NCI-H2081 treated with DMSO at 0.1 percent for 48 hours (cell line): Measurements from ENCODE around the gene PLOD3.

Experiments used
- DNase-seq: peaks from one replicate; lab custom pipeline; 2025; lab: John Stamatoyannopoulos, UW

Gene PLOD3

DNA sequence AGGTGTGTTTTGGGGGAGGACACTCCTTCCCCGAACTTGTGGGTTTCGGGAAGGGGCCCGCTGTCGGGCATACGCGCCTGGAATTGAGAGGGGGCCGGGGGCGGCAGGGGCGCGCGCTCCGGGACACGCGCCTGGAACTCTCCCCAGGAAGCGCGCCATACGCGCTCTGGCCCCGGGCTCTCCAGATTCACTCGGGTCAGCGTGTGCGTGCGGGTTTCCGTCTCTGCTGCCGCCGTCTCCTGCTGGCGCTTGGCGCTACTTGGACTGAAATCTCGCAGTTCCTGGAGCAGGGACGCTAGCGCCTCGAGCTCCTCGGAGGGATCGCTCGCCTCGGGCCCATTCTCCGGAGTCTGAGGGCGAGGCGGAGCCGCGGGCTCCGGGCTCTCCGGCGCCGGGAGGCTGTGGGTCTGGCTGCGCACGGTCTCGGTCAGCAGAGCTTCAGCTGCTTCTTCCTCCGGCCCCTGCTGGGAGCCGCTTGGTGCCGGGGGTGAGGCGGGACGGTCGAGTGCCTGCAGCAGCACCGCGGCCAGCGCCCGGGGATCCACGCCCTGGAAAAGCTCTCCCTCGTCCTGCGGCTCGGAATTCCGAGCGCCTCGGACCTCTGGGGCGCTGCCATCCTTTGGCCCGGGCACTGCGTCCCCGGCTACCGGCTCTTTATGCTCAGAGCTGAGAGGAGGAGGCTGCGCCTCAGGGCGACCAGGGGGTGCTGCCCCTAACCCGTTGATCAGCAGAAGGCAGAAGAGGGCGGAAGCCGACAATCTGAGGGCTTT is 53.1 kb downstream of the PLOD3 start:
- DNase-seq, result no peak

DNA sequence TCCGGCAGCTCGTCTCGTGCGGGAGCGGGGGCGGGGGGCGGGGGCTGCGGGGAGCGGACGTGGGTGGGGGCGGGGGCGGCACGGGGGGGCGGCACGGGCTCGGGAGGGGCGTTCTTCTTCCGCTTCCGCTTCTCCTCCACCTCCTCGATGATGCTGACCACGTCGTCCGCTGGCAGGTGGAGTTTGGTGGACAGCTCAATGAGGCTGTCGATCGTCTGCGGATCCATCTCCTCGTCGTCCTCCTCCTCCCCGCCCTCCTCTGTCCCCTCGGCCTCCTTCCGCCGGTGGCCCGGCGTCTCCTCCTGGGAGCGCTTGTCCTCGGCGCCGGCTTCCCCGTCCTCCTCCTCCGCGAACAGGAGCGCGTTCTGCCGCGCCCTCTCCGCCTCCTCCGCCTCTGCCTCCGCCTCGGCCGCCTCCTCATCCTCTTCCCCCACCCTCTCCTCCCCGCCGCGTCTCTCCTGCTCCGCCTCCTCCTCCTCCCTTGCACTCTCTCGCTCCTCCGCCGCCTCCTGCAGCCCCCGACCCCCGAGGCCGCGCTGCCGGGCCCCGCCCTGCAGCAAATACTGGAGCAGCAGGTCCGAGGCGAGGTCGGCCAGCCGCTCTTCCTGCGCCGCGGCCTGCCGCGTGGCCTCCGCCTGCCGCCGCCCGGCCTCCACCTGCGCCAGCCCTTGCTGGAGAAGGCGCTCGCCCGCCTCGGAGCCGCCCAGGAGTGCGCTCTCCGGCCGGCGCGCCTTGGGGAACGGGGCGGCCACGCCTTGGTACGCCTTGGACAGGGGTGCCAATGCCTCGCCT is 53.9 kb downstream of the PLOD3 start:
- DNase-seq, result peak; percentile 34

DNA sequence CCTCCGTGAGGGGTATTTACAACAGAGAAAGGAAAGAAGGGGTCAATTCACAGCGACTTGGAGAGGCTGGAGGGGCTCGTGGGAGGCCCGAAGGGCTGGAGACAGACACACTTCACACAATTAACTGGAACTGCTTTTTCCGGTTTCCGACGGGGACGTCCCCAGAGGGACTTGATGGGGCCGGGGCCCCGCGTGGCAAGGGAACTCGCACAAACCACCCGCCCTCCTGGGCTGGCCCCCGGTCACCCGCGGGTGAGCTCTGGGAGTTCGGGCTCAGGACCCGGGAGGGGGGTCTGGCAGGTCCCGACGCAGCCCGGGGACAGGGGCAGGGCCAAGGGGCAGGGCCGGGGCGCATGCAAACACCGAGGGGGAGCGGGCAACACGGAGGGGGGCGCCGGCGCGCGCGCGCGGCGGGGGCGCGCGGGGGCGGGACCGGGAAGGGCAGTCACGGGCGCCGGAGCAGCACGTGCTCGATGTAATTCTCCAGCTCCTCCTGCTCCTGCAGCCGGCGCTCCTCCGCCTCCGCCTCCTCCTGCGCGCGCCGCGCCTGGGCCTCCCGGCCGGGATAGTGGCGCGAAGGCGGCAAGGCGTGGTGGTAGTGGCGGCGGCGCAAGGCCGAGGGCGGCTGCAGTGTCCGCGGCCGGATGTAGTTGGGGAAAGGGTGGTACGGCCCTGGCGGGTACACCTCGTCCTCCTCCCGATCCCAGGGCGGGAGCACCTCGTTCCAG is 54.7 kb downstream of the PLOD3 start:
- DNase-seq, result peak; percentile 35

DNA sequence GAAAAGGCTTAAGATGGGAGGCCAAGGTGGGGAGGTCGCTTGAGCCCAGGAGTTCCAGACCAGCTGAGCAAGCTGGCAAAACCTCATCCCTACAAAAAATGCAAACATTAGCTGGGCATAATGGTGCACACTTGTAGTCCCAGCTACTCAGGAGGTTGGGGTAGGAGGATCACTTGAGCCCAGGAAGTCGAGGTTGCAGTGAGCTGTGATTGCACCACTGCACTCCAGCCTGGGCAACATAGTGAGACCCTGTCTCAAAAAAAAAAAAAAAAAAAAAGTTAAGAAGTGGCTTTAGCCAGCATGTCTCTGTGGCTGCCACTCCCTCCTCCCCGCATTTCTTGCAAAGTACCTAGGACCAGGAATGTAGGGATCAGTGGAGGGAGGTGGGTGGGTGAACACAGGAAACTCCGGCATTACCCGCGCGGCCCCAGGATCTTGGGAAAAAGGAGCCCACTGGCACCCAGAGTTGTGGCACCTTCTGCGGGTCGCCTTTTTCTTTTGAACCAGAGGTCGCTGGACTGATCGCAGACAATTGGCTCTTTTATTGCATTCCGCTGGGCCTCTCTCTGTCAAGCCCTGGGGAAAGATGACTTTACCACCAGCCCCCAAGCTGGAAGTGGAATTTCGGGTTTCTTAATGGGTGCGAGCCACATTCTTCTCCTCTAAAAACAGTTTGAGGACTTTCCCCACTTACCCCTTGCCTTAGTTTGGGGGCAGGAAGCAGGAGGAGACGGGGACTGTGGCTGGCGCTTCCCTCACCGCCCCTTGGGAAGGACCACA is 55.5 kb downstream of the PLOD3 start:
- no peak for DNase-seq

DNA sequence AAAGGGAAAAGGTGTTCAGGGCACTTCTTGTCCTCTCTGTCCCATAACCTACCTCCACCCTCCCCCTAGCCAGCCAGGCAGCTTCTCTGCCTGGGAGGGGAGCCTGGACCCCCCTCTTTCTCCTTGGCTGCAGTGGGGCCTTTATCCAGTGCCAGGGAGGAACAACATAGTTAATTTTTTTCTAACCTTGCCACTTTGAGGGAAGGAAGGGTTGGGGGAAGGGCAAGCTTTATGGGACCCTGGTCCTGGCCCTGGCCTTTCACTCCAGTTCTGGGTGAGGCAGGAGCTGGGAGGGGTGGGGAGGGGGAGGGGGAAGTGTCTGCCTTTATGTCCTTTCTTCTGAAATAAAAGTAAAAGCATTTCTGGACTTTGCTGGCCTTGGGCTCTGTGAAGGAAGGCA is 56.5 kb downstream of the PLOD3 start:
- no peak for DNase-seq

DNA sequence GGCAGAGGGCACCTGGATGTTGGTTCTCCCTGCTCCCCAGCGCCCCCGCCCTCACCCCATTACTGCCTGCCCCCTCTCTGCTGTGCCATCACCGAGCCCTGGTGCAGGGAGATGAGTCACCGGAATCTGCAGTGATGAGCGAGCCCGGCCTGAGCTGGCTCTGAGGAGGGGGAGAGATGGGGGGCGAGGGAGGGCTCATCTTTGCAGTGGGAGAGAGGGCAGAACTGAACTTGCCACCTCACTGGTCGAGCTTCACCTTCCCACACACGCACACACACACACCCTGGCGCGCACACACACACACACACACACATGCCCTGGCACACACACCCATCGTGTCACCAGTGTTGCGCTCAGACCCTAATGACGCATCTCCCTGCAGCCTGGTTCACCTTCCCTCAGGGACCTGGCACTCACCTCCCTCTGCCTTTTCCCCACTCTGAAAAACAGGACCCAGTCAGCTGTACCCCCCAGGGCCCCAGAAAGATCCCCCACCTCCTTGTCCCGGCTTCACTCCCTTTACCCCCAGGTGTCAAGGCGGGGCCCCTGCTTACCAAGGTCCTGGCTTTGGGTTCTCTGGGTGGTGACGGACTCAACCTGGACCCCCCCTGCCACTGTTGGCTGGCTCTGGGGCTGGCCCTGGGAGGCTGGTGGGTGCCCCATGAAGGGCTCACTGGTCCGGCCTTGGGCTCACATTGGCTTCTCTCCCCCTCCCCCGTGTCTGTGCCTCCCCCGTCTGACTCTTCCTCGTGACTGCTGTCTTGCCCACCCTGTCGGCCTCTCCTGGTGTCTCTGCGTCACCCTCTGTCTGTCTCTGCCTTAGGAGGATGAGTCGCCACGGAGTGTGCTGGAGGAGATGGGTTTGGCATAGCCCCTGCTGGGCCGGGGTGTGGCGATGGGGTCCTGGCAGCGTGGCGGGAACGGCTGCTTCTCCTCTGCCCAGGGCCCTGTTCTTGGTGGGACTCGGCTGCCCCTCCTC is 57.4 kb downstream of the PLOD3 start:
- no peak for DNase-seq

DNA sequence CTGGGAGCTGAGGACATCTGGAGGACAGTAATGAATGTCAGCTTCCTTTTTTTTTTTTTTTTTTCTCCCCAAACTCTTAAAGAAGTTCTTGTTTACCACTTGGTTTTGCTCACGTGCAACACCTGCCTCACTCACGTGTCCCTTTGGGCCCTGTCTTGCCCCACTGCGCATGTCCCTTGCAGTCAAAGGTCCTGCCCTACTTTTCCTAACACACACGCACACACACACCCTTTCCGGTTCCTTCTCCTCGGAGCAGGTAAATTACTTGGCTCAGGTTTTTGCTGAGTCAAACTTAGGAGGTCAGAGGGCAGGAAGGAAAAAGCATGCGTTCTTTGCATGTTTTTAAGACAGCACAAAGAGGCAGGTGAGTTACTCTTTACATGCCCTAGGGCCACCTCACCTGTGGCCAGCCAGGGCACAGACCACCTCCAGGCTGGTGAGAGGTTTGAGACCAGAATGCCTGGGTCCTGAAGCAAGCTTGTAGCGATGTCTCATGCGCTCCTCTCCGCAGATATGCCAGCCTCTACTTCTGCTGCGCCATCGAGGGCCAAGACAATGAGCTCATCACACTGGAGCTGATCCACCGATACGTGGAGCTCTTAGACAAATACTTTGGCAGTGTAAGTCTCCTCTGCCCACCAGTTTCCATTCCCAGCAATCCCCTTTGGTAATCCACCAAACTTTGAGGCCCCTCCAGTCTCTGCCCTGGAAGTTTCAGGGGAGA is 60.4 kb downstream of the PLOD3 start:
- no peak for DNase-seq

DNA sequence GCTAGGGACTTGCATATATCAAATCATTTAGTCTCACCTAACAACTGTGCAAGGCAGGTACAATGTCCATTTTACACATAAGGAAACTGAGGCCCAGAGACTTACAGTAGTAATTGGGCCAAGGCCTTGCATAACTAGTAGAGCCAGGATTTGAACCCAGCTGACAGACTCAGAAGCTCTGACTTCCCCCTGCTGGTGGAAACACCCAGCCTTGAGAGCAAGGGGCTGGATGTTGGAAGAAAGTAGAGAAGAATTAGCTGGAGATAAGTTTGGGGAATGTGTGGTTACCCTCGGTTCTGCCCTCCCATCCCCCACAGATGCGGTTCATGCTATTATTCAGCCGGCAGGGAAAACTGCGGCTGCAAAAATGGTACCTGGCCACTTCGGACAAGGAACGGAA is 61.1 kb downstream of the PLOD3 start:
- DNase-seq, result no peak
